Neural progenitor cell (in vitro differentiated cells): ENCODE data around the gene OR2V2. TPM values are rescaled to one million over a fixed set of nuclear protein-coding genes. Genes with fewer than 3 reads are reported as not detected.
A peak's percentile ranks its signal among the peaks of the same experiment; 100 is the strongest.
"Not testable (repeated sequence)": the region's sequence is repeated elsewhere in the genome, so short reads cannot be mapped to it uniquely, and the experiment has no call there.

Experiments
- DNase-seq: peaks from one replicate; pipeline ENCODE4 v3.0.0-alpha.2; 2016; ENCODE audit warnings: low spot score
- H2AFZ ChIP-seq: fragments of 200-600 bp; sonication (generic); replicated peaks from 2 replicates; pipeline ENCODE4 v1.6.1; 2016; ENCODE audit warnings: antibody characterized with exemption
- H3F3A ChIP-seq: fragments of 200-600 bp; sonication (generic); 2 replicates; pipeline ENCODE4 v1.6.1; 2016; ENCODE audit warnings: antibody characterized with exemption, low read depth
- H3K27ac ChIP-seq: fragments of 200-600 bp; sonication (generic); 2 replicates; pipeline ENCODE4 v1.5.1; 2016; ENCODE audit warnings: mild to moderate bottlenecking
- H3K27me3 ChIP-seq: fragments of 200-600 bp; sonication (generic); 2 replicates; pipeline ENCODE4 v1.6.1; 2016; ENCODE audit warnings: mild to moderate bottlenecking, moderate library complexity
- H3K36me3 ChIP-seq: fragments of 200-600 bp; sonication (generic); 2 replicates; pipeline ENCODE4 v1.5.1; 2016
- H3K4me1 ChIP-seq: fragments of 200-600 bp; sonication (generic); 2 replicates; pipeline ENCODE4 v1.6.1; 2016; ENCODE audit warnings: mixed run types
- H3K4me2 ChIP-seq: fragments of 200-600 bp; sonication (generic); 2 replicates; pipeline ENCODE4 v1.6.1; 2016
- H3K4me3 ChIP-seq: fragments of 200-600 bp; sonication (generic); 2 replicates; pipeline ENCODE4 v1.5.1; 2016
- H3K79me2 ChIP-seq: fragments of 200-600 bp; sonication (generic); 2 replicates; pipeline ENCODE4 v1.6.1; 2016; ENCODE audit warnings: low read depth
- H3K9ac ChIP-seq: fragments of 200-600 bp; sonication (generic); 2 replicates; pipeline ENCODE4 v1.6.1; 2016
- H3K9me3 ChIP-seq: fragments of 200-600 bp; sonication (generic); 2 replicates; pipeline ENCODE4 v1.5.1; 2016; ENCODE audit warnings: low read depth
- H4K20me1 ChIP-seq: fragments of 200-600 bp; sonication (generic); 2 replicates; pipeline ENCODE4 v1.6.1; 2016; ENCODE audit warnings: low read depth
- H3K27ac Mint-ChIP-seq: 3 replicates; pipeline ENCODE4 v1.8.0; 2021; ENCODE audit warnings: mixed read lengths
- H3K27me3 Mint-ChIP-seq: 2 replicates; pipeline ENCODE4 v1.8.0; 2022; ENCODE audit warnings: low read depth, mild to moderate bottlenecking, inconsistent platforms, moderate library complexity, mixed read lengths; ENCODE audit not compliant: insufficient read depth
- H3K36me3 Mint-ChIP-seq: 3 replicates; pipeline ENCODE4 v1.8.0; 2021; ENCODE audit warnings: mixed read lengths
- H3K4me1 Mint-ChIP-seq: 3 replicates; pipeline ENCODE4 v1.8.0; 2021; ENCODE audit warnings: mixed read lengths
- H3K4me3 Mint-ChIP-seq: 3 replicates; pipeline ENCODE4 v1.8.0; 2021; ENCODE audit warnings: mild to moderate bottlenecking, moderate library complexity, mixed read lengths
- H3K9me3 Mint-ChIP-seq: 3 replicates; pipeline ENCODE4 v1.8.0; 2020; ENCODE audit warnings: mixed read lengths
- CTCF ChIP-seq: fragments of 200-600 bp; sonication (generic); IDR thresholded peaks from 2 replicates; pipeline ENCODE4 v1.5.1; 2017; ENCODE audit warnings: antibody characterized with exemption, mild to moderate bottlenecking
- EZH2 ChIP-seq: fragments of 200-600 bp; sonication (generic); IDR thresholded peaks from 2 replicates; pipeline ENCODE4 v1.6.1; 2017; ENCODE audit warnings: antibody characterized with exemption, mild to moderate bottlenecking, moderate library complexity
- EZH2phosphoT487 ChIP-seq: fragments of 200-600 bp; sonication (generic); IDR thresholded peaks from 2 replicates; pipeline ENCODE4 v1.6.1; 2017; ENCODE audit warnings: antibody characterized with exemption
- total RNA-seq: library from RNA; depleted of rRNA; stranded (reverse); fragments of >200 nt; gene quantifications from 2 replicates; pipeline ENCODE4 v1.2.3, GENCODE V29; 2015; ENCODE audit warnings: low replicate concordance

Gene OR2V2
- total RNA-seq, 1 donor from 2014 or later = not detected

- no peak overlapping the region for H3K27ac Mint-ChIP-seq
- Histone ChIP-seq H3K4me1 (peaks cover 7% of the 10 kb centered on the region), H2AFZ (no peak overlapping the region), H3K79me2 (no peaks in the 10 kb centered on the region), H3K4me2 (peak overlapping the region; percentile 64), H3F3A (peaks cover 46% of the 10 kb centered on the region), H3K9ac (no peak overlapping the region), H3K27ac (no peak overlapping the region), H3K27me3 (peaks cover 97% of the 10 kb centered on the region), H4K20me1 (peaks cover 12% of the 10 kb centered on the region), H3K36me3 (no peaks in the 10 kb centered on the region), H3K9me3 (no peaks in the 10 kb centered on the region), H3K4me3 (peak overlapping the region; percentile 44)
- peaks cover 83% of the 10 kb centered on the region for H3K27me3 Mint-ChIP-seq
- peaks cover 4% of the 10 kb centered on the region for H3K9me3 Mint-ChIP-seq
- no peaks in the 10 kb centered on the region for H3K36me3 Mint-ChIP-seq
- H3K4me1 Mint-ChIP-seq = peaks cover 33% of the 10 kb centered on the region
- peak overlapping the region; percentile 80 for H3K4me3 Mint-ChIP-seq
- no peak for DNase-seq
- TF ChIP-seq CTCF = peak; percentile 34
- TF ChIP-seq EZH2phosphoT487 = no peak
These were observed 25.6 kb downstream of the OR2V2 start for GRCh38 chr5:181173027-181173419.

DNA sequence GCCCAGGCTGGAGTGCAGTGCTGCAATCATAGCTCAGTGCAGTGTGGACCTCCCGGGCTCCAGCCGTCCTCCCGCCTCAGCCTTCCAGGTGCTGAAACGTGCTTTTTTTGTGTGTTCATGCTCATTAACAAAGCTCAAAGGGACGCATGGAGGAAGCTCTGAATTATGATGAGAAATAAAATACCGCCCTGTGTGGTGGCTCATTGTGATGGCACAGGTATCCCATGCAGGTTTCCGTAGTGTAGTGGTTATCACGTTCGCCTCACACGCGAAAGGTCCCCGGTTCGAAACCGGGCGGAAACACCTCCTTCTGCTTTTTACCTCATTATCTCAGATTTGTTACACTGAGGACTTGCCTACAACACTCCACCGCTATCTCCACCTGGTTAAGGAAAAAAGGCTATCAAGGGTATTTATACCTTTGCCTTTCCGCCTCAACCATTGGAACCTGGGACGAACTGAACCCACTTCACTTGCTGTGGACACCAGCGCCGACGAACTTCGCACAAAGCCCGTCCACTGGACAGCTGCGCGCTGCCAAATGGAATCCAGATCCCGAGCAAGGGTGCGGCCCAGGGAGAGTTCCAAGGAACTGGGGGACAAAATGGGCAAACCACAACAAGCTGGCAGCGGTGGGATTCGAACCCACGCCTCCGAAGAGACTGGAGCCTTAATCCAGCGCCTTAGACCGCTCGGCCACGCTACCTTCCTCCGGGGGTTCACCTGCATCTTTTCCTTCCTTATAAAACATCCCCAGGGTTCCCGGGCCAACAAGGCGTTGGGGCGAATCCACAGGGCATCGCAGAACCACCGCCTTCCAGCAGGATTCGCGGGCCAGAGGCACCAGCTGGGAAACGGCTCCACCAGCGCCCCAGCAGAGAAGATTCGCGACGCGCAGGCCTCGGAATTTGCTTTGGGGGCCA is 26.3 kb downstream of the OR2V2 start:
- peak; percentile 59 for DNase-seq
- peaks cover 12% of the 10 kb centered on the region for H4K20me1 ChIP-seq
- peaks cover 4% of the 10 kb centered on the region for H3K9me3 Mint-ChIP-seq
- peak; percentile 30 for TF ChIP-seq EZH2phosphoT487
- TF ChIP-seq CTCF = no peak
- peak; percentile 13 for TF ChIP-seq EZH2
- H3K27me3 Mint-ChIP-seq = peaks cover 78% of the 10 kb centered on the region
- no peaks in the 10 kb centered on the region for H3K36me3 ChIP-seq
- peaks cover 28% of the 10 kb centered on the region for H3K4me1 Mint-ChIP-seq
- H3K27ac Mint-ChIP-seq = no peak overlapping the region
- peak overlapping the region; percentile 44 for H3K4me3 ChIP-seq
- H2AFZ ChIP-seq = peak overlapping the region; percentile 80
- H3K27me3 ChIP-seq = peaks cover 90% of the 10 kb centered on the region
- H3K27ac ChIP-seq = no peak overlapping the region
- H3K4me1 ChIP-seq = peaks cover 3% of the 10 kb centered on the region
- no peak overlapping the region for H3K9ac ChIP-seq
- no peaks in the 10 kb centered on the region for H3K9me3 ChIP-seq
- no peaks in the 10 kb centered on the region for H3K36me3 Mint-ChIP-seq
- no peaks in the 10 kb centered on the region for H3K79me2 ChIP-seq
- H3K4me3 Mint-ChIP-seq = peak overlapping the region; percentile 80
- H3K4me2 ChIP-seq = peak overlapping the region; percentile 64
- peaks cover 40% of the 10 kb centered on the region for H3F3A ChIP-seq

DNA sequence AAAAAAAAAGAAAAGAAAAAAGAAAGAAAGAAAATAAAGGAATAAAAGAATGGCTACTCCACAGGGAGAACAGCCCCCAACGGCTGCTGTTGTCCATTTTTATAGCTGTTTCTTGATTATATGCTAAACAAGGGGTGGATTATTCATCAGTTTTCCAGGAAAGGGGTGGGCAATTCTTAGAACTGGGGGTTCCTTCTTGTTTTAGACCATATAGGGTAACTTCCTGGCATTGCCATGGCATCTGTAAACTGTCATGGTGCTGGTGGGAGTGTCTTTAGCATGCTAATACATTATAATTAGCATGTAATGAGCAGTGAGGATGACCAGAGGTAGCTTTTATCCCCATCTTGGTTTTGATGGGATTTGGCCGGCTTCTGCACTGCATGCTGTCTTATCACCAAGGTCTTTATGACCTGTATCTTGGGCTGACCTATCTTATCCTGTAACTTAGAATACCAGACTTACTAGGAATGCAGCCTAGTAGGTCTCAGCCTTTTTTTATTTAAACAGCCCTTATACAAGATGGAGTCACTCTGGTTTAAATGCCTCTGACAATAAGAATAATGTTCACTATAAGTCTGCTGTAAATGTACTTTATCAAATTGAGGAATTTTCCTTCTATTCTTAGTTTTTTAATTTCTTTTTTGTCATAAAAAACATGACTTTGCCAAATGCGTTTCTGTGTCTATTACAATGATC is 29.0 kb downstream of the OR2V2 start:
- no peak overlapping the region for H3K27ac Mint-ChIP-seq
- H3K9me3 Mint-ChIP-seq = peaks cover 4% of the 10 kb centered on the region
- no peak overlapping the region for H2AFZ ChIP-seq
- no peaks in the 10 kb centered on the region for H3K4me1 ChIP-seq
- H3K4me3 ChIP-seq = no peak overlapping the region
- DNase-seq = no peak
- H3K36me3 ChIP-seq = no peaks in the 10 kb centered on the region
- H3K9ac ChIP-seq = no peak overlapping the region
- H3K9me3 ChIP-seq = no peaks in the 10 kb centered on the region
- H3F3A ChIP-seq = peaks cover 24% of the 10 kb centered on the region
- H3K4me2 ChIP-seq = no peak overlapping the region
- peaks cover 63% of the 10 kb centered on the region for H3K27me3 ChIP-seq
- no peaks in the 10 kb centered on the region for H3K36me3 Mint-ChIP-seq
- H3K27ac ChIP-seq = no peak overlapping the region
- H3K27me3 Mint-ChIP-seq = peaks cover 59% of the 10 kb centered on the region
- TF ChIP-seq CTCF = no peak
- TF ChIP-seq EZH2 = no peak
- TF ChIP-seq EZH2phosphoT487 = no peak
- H3K4me3 Mint-ChIP-seq = no peak overlapping the region
- peaks cover 4% of the 10 kb centered on the region for H4K20me1 ChIP-seq
- H3K4me1 Mint-ChIP-seq = peaks cover 5% of the 10 kb centered on the region
- H3K79me2 ChIP-seq = no peaks in the 10 kb centered on the region

DNA sequence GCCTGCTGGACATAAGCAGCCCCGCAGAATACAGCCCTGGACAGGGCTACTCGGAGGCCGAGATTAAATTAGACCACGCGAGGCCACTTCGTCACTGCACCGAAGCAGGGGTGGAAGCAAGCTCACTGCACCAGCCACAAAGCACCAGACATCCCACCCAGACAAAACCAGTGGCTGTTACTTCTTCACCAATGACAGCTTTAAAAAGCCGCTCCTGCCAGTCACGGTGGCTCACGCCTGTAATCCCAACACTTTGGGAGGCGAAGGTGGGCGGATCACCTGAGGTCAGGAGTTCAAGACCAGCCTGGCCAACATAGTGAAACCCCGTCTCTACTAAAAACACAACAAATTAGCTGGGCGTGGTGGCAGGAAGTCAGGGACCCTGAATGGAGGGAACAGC is 30.2 kb downstream of the OR2V2 start:
- H4K20me1 ChIP-seq, H3K36me3 Mint-ChIP-seq, H3K9me3 ChIP-seq, H3K9me3 Mint-ChIP-seq, H2AFZ ChIP-seq, H3K4me3 Mint-ChIP-seq, H3K4me2 ChIP-seq, H3K27ac ChIP-seq, H3K79me2 ChIP-seq, H3K4me3 ChIP-seq, DNase-seq, H3K36me3 ChIP-seq, H3K4me1 ChIP-seq, H3K27ac Mint-ChIP-seq, H3K9ac ChIP-seq: not testable (repeated sequence)
- Mint-ChIP-seq H3K27me3 (peaks cover 51% of the 10 kb centered on the region), H3K4me1 (peaks cover 13% of the 10 kb centered on the region)
- H3K27me3 ChIP-seq = peaks cover 51% of the 10 kb centered on the region
- H3F3A ChIP-seq = peaks cover 33% of the 10 kb centered on the region
